Trophoblast cell (in vitro differentiated cells and primary cell): ENCODE data around the gene FAM181B.
"Not testable (repeated sequence)": the region's sequence is repeated elsewhere in the genome, so short reads cannot be mapped to it uniquely, and the experiment has no call there.

ENCODE experiments used
- DNase-seq, 2 donors: peaks; one replicate each; pipeline ENCODE4 v3.0.0-alpha.2; 2016
- H2AFZ ChIP-seq: 2 replicates; pipeline ENCODE4 v1.6.1; 2013; ENCODE audit warnings: low read length, moderate library complexity, mild to moderate bottlenecking; ENCODE audit not compliant: insufficient read depth, poor library complexity
- H2AK5ac ChIP-seq: 2 replicates; pipeline ENCODE4 v1.6.1; 2013; ENCODE audit warnings: mild to moderate bottlenecking, low read length
- H2BK120ac ChIP-seq: 2 replicates; pipeline ENCODE4 v1.6.1; 2013; ENCODE audit warnings: low read length, mild to moderate bottlenecking, moderate library complexity; ENCODE audit not compliant: insufficient read depth, poor library complexity
- H2BK12ac ChIP-seq: 2 replicates; pipeline ENCODE4 v1.6.1; 2013; ENCODE audit warnings: mild to moderate bottlenecking, low read length, moderate library complexity
- H2BK5ac ChIP-seq: 2 replicates; pipeline ENCODE4 v1.6.1; 2013; ENCODE audit warnings: low read length, low read depth, moderate library complexity, mild to moderate bottlenecking; ENCODE audit not compliant: poor library complexity
- H3K14ac ChIP-seq: 2 replicates; pipeline ENCODE4 v1.6.1; 2013; ENCODE audit warnings: mild to moderate bottlenecking, low read length
- H3K18ac ChIP-seq: 2 replicates; pipeline ENCODE4 v1.6.1; 2013; ENCODE audit warnings: mild to moderate bottlenecking, low read length
- H3K23ac ChIP-seq: 2 replicates; pipeline ENCODE4 v1.6.1; 2013; ENCODE audit warnings: low read length
- H3K27ac ChIP-seq: 2 replicates; pipeline ENCODE4 v1.5.1; 2013; ENCODE audit warnings: low read depth, mild to moderate bottlenecking, inconsistent platforms, low read length, moderate library complexity
- H3K27me3 ChIP-seq: 2 replicates; pipeline ENCODE4 v1.6.1; 2013; ENCODE audit warnings: inconsistent platforms, mild to moderate bottlenecking, low read length, moderate library complexity; ENCODE audit not compliant: insufficient read depth
- H3K36me3 ChIP-seq, 2 experiments: 1 replicate in 1 of 2; 2 replicates in 1 of 2; pipeline ENCODE4 v1.6.1; 2013; ENCODE audit warnings: low read length in 2 of 2, mild to moderate bottlenecking in 2 of 2, moderate library complexity in 1 of 2; ENCODE audit not compliant: insufficient read depth in 2 of 2, control insufficient read depth in 1 of 2
- H3K4ac ChIP-seq: 2 replicates; pipeline ENCODE4 v1.6.1; 2013; ENCODE audit warnings: low read depth, mild to moderate bottlenecking, low read length, moderate library complexity
- H3K4me1 ChIP-seq, 2 experiments: 1 replicate in 1 of 2; 2 replicates in 1 of 2; pipeline ENCODE4 v1.6.1; 2013; ENCODE audit warnings: low read length in 2 of 2, mild to moderate bottlenecking in 2 of 2, moderate library complexity in 1 of 2; ENCODE audit not compliant: insufficient read depth in 2 of 2, control insufficient read depth in 1 of 2
- H3K4me2 ChIP-seq: 2 replicates; pipeline ENCODE4 v1.6.1; 2013; ENCODE audit warnings: inconsistent platforms, mild to moderate bottlenecking, low read length, moderate library complexity
- H3K4me3 ChIP-seq: 2 replicates; pipeline ENCODE4 v1.5.1; 2013; ENCODE audit warnings: mild to moderate bottlenecking, low read depth, low read length, inconsistent platforms
- H3K79me1 ChIP-seq: one replicate; pipeline ENCODE4 v1.6.1; 2013; ENCODE audit warnings: low read length
- H3K79me2 ChIP-seq: 2 replicates; pipeline ENCODE4 v1.6.1; 2013; ENCODE audit warnings: low read length, mild to moderate bottlenecking; ENCODE audit not compliant: control insufficient read depth, insufficient read depth, poor library complexity
- H3K9ac ChIP-seq: 2 replicates; pipeline ENCODE4 v1.6.1; 2013; ENCODE audit warnings: mild to moderate bottlenecking, low read length
- H3K9me3 ChIP-seq: 2 replicates; pipeline ENCODE4 v1.6.1; 2013; ENCODE audit warnings: low read depth, mild to moderate bottlenecking, control low read depth, inconsistent platforms, low read length; ENCODE audit not compliant: insufficient read depth
- H4K12ac ChIP-seq: 2 replicates; pipeline ENCODE4 v1.6.1; 2013; ENCODE audit warnings: low read depth, mild to moderate bottlenecking, low read length, moderate library complexity
- H4K8ac ChIP-seq: 2 replicates; pipeline ENCODE4 v1.6.1; 2013; ENCODE audit warnings: low read depth, mild to moderate bottlenecking, low read length, moderate library complexity
- H4K91ac ChIP-seq: one replicate; pipeline ENCODE4 v1.6.1; 2013; ENCODE audit warnings: low read depth, mild to moderate bottlenecking, low read length, moderate library complexity
- WGBS: extraction: QIAGEN DNeasy Blood & Tissue Kit; methylation state at CpG from one replicate; pipeline ENCODE4 v1.1.7; 2013; ENCODE audit warnings: missing lambda C conversion rate; ENCODE audit not compliant: insufficient read length, insufficient coverage; ENCODE audit errors: extremely low coverage; 5-methylcytosine and 5-hydroxymethylcytosine counted together

FAM181B gene

DNA sequence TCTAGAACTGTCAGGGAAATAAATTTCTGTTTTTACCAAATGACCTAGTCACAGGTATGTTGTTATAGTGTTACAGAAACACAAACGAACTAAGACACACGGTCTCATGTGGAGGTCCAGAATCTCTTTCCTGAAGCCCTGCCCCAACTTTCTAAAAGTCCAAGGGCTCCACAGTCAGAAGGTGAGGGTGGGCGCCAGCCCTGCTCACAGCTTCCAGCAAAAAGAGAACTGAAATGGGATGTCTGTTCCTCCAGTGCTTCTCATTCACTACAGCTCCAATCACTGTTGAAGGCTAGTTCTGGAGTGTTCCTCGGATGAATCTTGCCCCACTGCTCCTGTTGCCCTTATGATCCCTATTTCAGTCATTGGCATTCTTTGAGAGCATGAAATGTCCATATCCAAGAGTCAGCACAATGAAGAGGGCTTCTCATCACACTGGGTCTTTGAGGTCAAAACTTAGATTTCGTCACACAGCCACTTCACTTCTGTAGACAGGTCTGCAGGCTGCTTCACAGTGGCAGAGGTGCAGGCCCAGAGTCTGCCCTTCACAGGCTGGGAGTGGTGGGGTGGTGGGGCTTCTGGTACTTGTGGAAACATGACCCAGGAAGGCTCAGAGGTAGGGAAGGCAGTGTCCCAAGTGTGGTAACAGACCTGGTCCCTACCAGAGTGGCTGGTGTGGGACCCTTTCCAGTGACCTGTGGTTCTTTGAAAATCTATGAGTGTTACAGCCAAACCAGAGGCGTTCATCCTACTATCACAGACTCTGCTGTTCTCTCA, 34.9 kb downstream of the FAM181B start:
- no peak overlapping the region for H2BK5ac ChIP-seq
- no peak overlapping the region for H3K18ac ChIP-seq
- no peak overlapping the region for H3K27ac ChIP-seq
- no peak overlapping the region for H2AFZ ChIP-seq
- H3K79me2 ChIP-seq, result no peaks in the 10 kb centered on the region
- no peak overlapping the region for H3K14ac ChIP-seq
- H4K12ac ChIP-seq, result no peak overlapping the region
- no CpG with 5 or more reads among the region's 6 CpGs for WGBS
- no peak overlapping the region for H3K4me3 ChIP-seq
- no peak overlapping the region for H3K4me2 ChIP-seq
- peaks cover 4% of the 10 kb centered on the region for H3K9me3 ChIP-seq
- no peak overlapping the region for H3K23ac ChIP-seq
- no peak overlapping the region for H4K8ac ChIP-seq
- no peak overlapping the region for H4K91ac ChIP-seq
- H3K4me1 ChIP-seq, result no peaks in the 10 kb centered on the region
- no peak for DNase-seq
- H2BK12ac ChIP-seq, result no peak overlapping the region
- no peak overlapping the region for H2AK5ac ChIP-seq
- H3K27me3 ChIP-seq, result no peaks in the 10 kb centered on the region
- no peak overlapping the region for H3K9ac ChIP-seq
- H3K36me3 ChIP-seq, result no peaks in the 10 kb centered on the region
- no peak overlapping the region for H3K4ac ChIP-seq
- H3K79me1 ChIP-seq, result no peaks in the 10 kb centered on the region
- no peak overlapping the region for H2BK120ac ChIP-seq

DNA sequence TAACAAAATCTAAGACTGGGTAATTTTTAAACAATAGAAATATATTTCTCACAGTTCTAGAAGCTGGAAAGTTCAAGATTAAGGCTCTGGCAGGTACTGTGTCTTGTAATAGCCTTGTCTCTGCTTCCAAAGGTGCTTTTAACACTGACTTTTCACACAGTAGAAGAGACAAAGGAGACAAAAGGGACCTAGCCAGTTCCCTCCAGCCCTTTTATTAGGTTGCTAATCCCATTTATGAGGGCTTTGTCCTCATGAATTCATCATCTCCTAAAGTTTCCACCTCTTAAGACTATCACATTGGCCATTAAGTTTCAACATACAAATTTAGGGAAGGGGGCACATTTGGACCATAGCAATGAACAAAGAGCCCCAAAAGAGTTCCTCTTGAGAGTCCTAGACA, 40.7 kb downstream of the FAM181B start:
- Histone ChIP-seq H3K23ac (no peak overlapping the region), H3K4ac (no peak overlapping the region), H3K4me3 (no peak overlapping the region), H4K12ac (no peak overlapping the region), H4K91ac (no peak overlapping the region), H2BK5ac (no peak overlapping the region), H2BK120ac (no peak overlapping the region), H3K27ac (no peak overlapping the region), H3K9ac (no peak overlapping the region), H3K9me3 (no peaks in the 10 kb centered on the region), H3K79me2 (no peaks in the 10 kb centered on the region), H3K4me1 (no peaks in the 10 kb centered on the region), H3K27me3 (no peaks in the 10 kb centered on the region), H3K18ac (no peak overlapping the region), H3K36me3 (no peaks in the 10 kb centered on the region), H3K4me2 (no peak overlapping the region), H2AK5ac (no peak overlapping the region), H3K79me1 (no peaks in the 10 kb centered on the region), H2BK12ac (no peak overlapping the region), H2AFZ (no peak overlapping the region), H3K14ac (no peak overlapping the region), H4K8ac (no peak overlapping the region)
- DNase-seq, result no peak

DNA sequence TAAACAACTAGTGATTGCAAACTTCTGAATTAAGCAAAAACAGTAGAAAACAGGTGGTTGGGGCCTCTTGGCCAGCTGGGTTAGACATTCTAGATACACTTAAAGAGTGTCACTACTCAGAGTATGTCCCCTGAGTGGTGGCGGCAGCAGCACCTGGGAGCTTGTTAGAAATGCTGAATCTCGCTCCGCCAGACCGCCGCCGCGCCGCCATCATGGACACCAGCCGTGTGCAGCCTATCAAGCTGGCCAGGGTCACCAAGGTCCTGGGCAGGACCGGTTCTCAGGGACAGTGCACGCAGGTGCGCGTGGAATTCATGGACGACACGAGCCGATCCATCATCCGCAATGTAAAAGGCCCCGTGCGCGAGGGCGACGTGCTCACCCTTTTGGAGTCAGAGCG, 44.3 kb downstream of the FAM181B start:
- H2BK5ac ChIP-seq, H2BK120ac ChIP-seq, H3K9me3 ChIP-seq, H3K79me1 ChIP-seq, H4K91ac ChIP-seq, H4K8ac ChIP-seq, H3K9ac ChIP-seq, H2AK5ac ChIP-seq, H3K27ac ChIP-seq, H3K4ac ChIP-seq, H2AFZ ChIP-seq, H2BK12ac ChIP-seq, DNase-seq, H3K4me3 ChIP-seq, H3K18ac ChIP-seq, H3K14ac ChIP-seq, H3K23ac ChIP-seq, H4K12ac ChIP-seq, H3K4me1 ChIP-seq, H3K4me2 ChIP-seq, H3K79me2 ChIP-seq, H3K36me3 ChIP-seq, H3K27me3 ChIP-seq: not testable (repeated sequence)
- no CpG with 5 or more reads among the region's 23 CpGs for WGBS

DNA sequence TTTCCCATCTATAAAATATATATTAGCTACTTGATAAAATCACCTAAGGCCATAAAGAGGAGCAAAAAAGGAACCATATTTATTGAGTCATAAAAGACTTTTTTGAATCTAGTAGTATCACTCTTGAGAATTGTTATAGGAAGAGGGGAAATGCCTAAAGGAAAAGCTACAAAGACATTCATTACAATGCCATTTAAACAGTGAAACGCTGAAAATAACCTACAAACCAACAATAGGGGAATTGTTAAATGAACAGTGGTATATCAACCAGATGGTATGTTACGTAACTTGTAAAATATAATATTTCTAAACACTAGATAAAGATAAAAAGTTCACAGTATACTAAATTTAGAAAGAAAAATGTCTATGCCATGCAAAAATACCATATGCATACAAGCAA, 47.5 kb downstream of the FAM181B start:
- no peak overlapping the region for H2BK5ac ChIP-seq
- no peak overlapping the region for H3K9ac ChIP-seq
- peaks cover 0 to 7% of the 10 kb centered on the region in 2 experiments for H3K4me1 ChIP-seq
- no peaks in the 10 kb centered on the region for H3K27me3 ChIP-seq
- H2BK120ac ChIP-seq, result no peak overlapping the region
- no peaks in the 10 kb centered on the region for H3K79me2 ChIP-seq
- H4K91ac ChIP-seq, result no peak overlapping the region
- DNase-seq, result no peak
- peaks cover 2% of the 10 kb centered on the region for H3K9me3 ChIP-seq
- no peaks in the 10 kb centered on the region for H3K36me3 ChIP-seq
- no peak overlapping the region for H3K4me2 ChIP-seq
- WGBS, result no CpG with 5 or more reads among the region's 2 CpGs
- no peak overlapping the region for H3K4me3 ChIP-seq
- H3K14ac ChIP-seq, result no peak overlapping the region
- no peak overlapping the region for H4K8ac ChIP-seq
- H3K18ac ChIP-seq, result no peak overlapping the region
- no peak overlapping the region for H2BK12ac ChIP-seq
- H3K27ac ChIP-seq, result no peak overlapping the region
- H3K79me1 ChIP-seq, result peaks cover 3% of the 10 kb centered on the region
- H3K23ac ChIP-seq, result no peak overlapping the region
- H3K4ac ChIP-seq, result no peak overlapping the region
- H4K12ac ChIP-seq, result no peak overlapping the region
- no peak overlapping the region for H2AFZ ChIP-seq
- H2AK5ac ChIP-seq, result no peak overlapping the region
